Esophagus muscularis mucosa (tissue), 4 donors: ENCODE data around the gene EMC8.

ENCODE experiments used
- EP300 ChIP-seq: sonication (generic); formaldehyde crosslinking; IDR thresholded peaks from one replicate; pipeline ENCODE4 v1.6.1; 2017; ENCODE audit warnings: antibody characterized with exemption
- POLR2A ChIP-seq: fragments of 450-650 bp; IDR thresholded peaks from one replicate; pipeline ENCODE4 v1.6.1; 2017; ENCODE audit warnings: antibody characterized with exemption, moderate library complexity, mild to moderate bottlenecking, low read depth
- POLR2AphosphoS5 ChIP-seq, 2 donors: sonication (generic); formaldehyde crosslinking; IDR thresholded peaks; one replicate each; pipeline ENCODE4 v1.6.1; 2017; ENCODE audit warnings: antibody characterized with exemption in 2 of 2
- TF ChIP-seq, protein P1 (sequence below), 3 experiments: fragments of 200-600 bp in 2 of 3; fragments of 450-650 bp in 1 of 3; sonication (generic) in 2 of 3; IDR thresholded peaks; one replicate each; pipeline ENCODE4 v1.5.1; 2017 to 2019; ENCODE audit warnings: antibody characterized with exemption in 3 of 3, mild to moderate bottlenecking in 2 of 3, moderate library complexity in 1 of 3

- TF ChIP-seq, protein P1, sequence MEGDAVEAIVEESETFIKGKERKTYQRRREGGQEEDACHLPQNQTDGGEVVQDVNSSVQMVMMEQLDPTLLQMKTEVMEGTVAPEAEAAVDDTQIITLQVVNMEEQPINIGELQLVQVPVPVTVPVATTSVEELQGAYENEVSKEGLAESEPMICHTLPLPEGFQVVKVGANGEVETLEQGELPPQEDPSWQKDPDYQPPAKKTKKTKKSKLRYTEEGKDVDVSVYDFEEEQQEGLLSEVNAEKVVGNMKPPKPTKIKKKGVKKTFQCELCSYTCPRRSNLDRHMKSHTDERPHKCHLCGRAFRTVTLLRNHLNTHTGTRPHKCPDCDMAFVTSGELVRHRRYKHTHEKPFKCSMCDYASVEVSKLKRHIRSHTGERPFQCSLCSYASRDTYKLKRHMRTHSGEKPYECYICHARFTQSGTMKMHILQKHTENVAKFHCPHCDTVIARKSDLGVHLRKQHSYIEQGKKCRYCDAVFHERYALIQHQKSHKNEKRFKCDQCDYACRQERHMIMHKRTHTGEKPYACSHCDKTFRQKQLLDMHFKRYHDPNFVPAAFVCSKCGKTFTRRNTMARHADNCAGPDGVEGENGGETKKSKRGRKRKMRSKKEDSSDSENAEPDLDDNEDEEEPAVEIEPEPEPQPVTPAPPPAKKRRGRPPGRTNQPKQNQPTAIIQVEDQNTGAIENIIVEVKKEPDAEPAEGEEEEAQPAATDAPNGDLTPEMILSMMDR (IDR thresholded peaks at IDR 0.05) = no peak
- TF ChIP-seq POLR2A (no peak), EP300 (no peak), POLR2AphosphoS5 (IDR thresholded peaks at IDR 0.05) (no peak)
These were observed 37.6 kb upstream of the EMC8 start for GRCh38 chr16:85836706-85837582.
